Stimulated activated CD4-positive, alpha-beta T cell treated with anti-CD3 and anti-CD28 coated beads, Interleukin-12 subunit alpha, Interleukin-12 subunit beta, amount 100 ng/mL, for 24 hours (primary cell): ENCODE results near the gene LGALS9.

Experiments
- DNase-seq, 2 experiments: peaks; one replicate each; pipeline ENCODE4 v3.0.0-alpha.2; 2020; ENCODE audit warnings: low read depth in 2 of 2

LGALS9 gene

DNA sequence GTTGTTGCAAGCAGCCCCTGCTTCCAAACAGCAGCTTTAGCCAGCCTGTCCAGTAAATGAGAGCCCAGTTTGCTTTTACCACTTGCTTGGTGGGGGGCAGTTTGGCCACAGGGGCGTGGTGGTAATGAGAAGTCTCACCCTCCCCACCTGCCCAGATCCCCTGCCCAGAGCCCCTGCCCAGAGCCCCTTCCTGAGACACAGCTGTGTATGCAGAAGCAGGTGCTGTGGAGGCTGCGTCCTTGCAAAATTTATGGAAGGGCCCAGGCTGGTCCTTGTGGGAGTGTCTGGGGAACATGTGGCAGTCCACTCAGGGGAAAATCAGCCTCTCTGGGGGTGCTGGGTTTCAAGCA lies 27.6 kb upstream of the LGALS9 start:
- no peak for DNase-seq

- no peak for DNase-seq
Observed at GRCh38 chr17:27603880-27604794, 26.9 kb upstream of the LGALS9 start.

DNA sequence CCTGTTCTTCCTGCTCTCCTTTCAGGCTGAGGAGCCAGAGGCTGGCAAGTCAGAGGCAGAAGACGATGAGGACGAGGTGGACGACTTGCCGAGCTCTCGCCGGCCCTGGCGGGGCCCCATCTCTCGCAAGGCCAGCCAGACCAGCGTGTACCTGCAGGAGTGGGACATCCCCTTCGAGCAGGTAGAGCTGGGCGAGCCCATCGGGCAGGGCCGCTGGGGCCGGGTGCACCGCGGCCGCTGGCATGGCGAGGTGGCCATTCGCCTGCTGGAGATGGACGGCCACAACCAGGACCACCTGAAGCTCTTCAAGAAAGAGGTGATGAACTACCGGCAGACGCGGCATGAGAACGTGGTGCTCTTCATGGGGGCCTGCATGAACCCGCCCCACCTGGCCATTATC lies 25.6 kb upstream of the LGALS9 start:
- no peak for DNase-seq

DNA sequence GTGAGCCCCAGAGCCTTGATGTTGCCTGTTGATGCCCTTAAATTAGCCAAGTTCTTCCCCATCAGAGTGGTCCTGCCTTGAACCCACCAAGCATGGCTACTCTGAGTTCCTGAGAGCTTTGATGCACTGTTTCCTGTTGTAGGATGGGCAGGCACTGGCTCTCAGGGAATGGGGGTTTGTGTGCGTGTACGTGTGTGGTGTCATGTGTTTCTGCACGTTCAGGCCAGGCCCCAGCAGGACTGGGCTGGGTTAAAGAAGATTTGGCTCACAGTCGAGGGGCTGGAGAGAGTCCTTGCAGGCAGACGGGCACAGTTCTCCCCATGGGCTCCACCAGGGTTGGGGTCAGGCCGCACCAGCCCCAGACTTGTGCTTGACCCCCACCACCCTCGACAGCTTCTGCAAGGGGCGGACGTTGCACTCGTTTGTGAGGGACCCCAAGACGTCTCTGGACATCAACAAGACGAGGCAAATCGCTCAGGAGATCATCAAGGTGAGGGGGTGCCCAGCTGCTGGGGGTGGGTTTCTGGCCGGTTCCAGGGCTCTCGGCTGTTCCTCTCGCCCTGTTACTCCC lies 23.4 kb upstream of the LGALS9 start:
- no peak for DNase-seq

DNA sequence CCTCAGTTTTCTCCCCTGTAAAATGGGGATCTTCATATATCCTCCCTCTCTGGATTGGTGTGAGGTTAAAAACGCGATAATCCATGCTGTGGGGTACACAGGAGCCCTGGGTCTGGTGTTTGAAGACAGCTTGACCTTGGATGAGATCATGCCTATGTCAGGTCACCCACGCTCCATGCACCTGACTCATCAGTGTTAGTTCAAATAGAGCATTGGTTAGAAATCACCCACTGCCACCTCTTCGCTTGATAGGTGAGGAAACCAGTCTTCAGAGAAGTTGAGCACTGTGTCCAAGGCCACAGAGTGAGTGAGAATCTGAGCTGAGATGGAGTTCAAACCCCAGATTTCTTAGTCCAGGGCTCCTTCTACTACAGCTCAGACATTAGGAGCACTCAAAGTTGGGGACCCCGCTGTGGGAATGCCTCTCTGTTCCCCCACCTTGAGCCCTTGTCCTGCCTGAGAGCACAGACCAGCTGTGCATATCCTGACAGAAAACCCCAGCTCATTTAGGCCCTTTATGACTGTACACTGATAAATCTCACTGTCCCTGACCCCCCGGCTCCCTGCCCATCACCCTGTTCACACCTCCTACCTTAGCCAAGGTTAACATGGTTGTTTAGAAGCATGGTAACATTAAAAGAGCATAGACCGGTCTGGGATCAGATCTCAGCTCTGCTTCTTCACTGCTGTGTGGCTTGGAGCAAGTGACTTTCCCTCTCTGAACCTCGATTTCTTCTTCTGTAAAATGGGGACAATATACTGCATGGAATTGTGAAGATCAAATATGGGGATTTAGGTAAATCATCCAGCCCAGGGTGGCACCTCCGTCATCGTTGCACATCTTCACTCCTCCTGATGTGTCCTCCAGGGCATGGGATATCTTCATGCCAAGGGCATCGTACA lies 22.4 kb upstream of the LGALS9 start:
- no peak for DNase-seq

GRCh38 chr17:27609611-27610303 lies 21.2 kb upstream of the LGALS9 start:
- no peak for DNase-seq

- DNase-seq, result no peak
Observed at GRCh38 chr17:27610304-27610677, 20.7 kb upstream of the LGALS9 start.

DNA sequence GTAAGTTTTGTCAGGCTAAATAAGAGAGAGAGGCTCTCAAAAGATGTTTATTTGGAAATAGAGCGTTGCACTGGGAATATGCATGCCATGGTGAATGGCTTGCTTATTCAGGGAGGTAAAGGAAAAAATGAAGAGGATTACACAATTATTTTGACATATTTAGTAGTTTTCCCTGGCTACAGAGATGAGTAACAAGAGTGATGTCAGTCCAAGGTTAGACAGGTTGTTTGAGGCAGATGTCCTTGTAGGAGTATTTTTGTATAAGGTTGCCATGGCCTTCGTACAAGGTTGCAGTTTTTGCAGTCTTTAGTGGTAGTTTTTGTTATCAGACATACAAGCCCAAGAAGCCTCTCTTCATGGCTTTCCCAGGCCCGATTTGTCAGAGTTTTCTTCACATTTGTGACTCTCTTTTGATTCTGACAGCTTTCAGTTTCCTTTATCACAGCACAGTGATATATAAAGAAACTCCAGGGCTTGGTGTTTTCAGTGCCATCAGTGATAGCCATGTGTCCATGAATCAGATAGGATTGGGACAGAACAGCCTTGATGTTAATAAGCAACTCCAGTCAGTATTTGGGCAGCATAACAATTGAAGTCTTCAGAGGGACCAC lies 18.7 kb upstream of the LGALS9 start:
- no peak for DNase-seq

GRCh38 chr17:27613433-27613832 lies 17.6 kb upstream of the LGALS9 start:
- no peak for DNase-seq

DNA sequence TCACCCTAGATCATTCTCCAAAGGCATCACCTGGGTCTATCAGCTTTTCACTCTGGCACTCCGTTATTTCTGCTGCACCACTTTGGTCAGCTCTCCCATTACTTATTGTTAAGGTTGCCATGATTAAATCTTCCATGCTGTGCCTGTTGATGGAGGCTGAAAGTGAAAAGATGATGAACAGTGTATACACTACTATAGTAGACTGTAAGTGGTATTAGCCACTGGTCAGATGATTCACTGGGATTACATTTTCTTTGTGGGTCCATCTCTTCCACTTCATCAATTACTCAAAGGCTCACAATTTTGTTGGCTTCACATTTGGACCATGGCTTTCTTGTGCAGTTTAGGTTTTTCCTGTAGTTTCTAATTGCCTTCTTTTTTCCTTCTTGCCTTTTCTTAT lies 15.9 kb upstream of the LGALS9 start:
- no peak for DNase-seq

GRCh38 chr17:27616414-27616813 lies 14.6 kb upstream of the LGALS9 start:
- no peak for DNase-seq

DNA sequence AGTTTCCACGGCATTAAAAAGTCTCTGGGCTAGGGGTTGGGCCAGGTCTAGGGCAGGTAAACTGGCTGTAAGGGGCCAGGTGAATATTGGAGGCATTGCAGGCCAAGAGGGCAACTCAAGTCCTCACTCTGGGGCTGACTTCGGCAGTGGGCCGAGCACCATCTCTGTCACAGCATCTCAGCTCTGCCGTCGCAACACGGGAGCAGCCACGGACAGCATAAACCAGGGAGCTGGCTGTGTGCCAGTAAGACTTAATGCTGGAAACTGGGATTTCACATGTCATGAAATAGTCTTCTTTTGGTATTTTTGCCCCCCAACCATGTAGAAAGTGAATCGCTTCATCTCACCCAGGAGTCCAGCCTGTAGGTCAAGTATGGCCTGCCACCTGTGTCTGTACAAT lies 12.6 kb upstream of the LGALS9 start:
- DNase-seq, result no peak

DNA sequence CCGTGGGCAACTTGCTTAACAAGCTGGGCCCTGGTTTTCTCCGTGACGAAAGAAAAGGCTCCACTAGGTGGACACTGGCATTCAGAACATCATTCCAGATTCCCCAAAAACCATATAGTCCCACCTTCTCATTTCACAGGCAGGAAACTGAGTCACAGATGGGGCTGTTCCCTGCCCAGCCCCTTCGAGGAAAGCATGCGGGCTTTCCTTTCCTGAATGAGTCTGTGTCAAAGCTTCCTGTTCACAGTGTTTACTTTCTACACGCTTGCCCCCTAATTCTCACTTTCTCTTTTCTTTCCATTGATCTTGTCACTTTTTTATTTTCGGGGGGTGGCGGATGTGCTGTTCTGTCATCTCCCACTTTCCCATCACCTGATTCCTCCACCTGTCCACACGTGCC lies 10.3 kb upstream of the LGALS9 start:
- DNase-seq, result no peak

- DNase-seq, result no peak
Observed at GRCh38 chr17:27621536-27621935, 9.5 kb upstream of the LGALS9 start.

DNA sequence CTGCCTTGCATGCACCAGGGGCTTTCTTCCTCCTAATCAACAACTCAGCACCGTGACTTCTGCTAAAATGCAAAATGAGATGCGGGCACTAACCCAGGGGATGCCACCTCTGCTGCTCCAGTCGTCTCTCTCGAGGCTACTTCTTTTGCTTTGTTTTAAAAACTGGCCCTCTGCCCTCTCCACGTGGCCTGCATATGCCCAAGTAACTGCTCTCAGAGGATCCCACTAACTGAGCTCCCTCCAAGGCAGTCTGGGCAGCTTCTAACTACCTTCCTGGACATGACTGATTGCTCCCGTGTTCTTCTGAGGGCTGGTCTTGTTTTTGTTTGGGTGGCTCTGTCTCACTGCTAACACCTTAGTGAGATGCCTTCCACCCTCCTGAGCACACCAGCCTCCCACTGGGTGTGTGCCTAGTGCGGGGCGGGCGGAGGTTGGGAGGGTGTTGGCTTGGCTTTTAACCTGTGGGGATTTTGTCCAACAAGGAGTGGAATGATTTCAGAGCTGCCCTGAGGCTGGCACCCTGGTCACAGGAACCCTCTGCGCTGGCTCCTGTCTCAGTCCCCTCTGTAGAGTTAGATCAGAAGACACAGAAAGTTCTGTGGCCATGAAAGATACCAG lies 8.9 kb upstream of the LGALS9 start:
- no peak for DNase-seq

- no peak for DNase-seq
Observed at GRCh38 chr17:27622986-27623385, 8.0 kb upstream of the LGALS9 start.

GRCh38 chr17:27623614-27624013 lies 7.4 kb upstream of the LGALS9 start:
- DNase-seq, result no peak

DNA sequence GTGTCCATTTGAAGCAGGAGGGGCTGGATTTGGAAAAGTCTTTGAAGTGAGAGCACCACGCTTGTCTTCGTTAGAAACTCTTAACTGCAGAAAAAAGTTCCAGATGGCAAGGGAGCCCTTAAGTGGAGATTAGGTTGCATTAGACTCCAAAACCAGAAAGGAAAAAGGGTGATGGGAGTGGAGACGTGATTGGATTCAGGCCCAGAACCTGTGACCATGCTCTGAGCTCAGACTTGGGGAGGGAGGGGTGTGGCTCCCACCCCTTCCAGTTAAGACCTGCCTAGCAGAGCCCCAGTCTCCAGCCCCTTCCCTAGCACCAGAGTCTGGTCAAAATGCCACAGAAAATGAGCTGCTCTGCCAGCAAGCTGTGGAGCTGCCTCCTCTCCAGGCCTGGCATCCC lies 6.4 kb upstream of the LGALS9 start:
- DNase-seq, result no peak

GRCh38 chr17:27625856-27626255 lies 5.1 kb upstream of the LGALS9 start:
- no peak for DNase-seq

GRCh38 chr17:27627514-27627913 lies 3.5 kb upstream of the LGALS9 start:
- no peak for DNase-seq

DNA sequence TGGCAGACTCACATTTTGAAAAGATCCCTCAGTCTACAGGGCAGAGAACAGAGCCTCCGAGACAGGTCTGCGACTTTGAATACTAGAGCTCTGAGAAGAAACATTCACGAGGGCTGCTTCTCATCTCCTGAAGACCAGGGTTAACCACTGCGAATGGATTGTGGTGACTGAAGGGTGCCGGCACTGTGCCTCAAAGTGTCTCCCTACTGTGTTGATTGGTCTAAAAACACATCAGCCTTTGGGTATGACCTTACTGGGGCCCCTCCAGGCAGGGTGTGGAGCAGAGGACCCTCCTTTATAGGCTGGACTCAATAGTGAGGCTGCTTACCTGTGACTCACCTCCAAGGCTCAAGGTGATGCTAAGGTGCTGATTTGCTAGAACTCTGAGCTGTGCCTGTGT lies 2.6 kb upstream of the LGALS9 start:
- no peak for DNase-seq
